Astrocyte (in vitro differentiated cells and primary cell): ENCODE results near the gene ZNF549.

Experiments
- CTCF ChIP-seq: IDR thresholded peaks from 2 replicates; pipeline ENCODE4 v1.5.1; 2011; ENCODE audit warnings: low read depth, mild to moderate bottlenecking, inconsistent platforms, low read length, moderate library complexity; ENCODE audit not compliant: insufficient read depth
- EZH2 ChIP-seq: IDR thresholded peaks from 2 replicates; pipeline ENCODE4 v1.6.1; 2012; ENCODE audit warnings: mild to moderate bottlenecking, low read length, inconsistent platforms; ENCODE audit not compliant: insufficient read depth

- TF ChIP-seq CTCF: no peak
- TF ChIP-seq EZH2: no peak
Observed at GRCh38 chr19:57552432-57552831, 25.3 kb downstream of the ZNF549 start.
